ENCODE results near the gene MICOS13.
"Not testable (repeated sequence)": the region's sequence is repeated elsewhere in the genome, so short reads cannot be mapped to it uniquely, and the experiment has no call there.

MICOS13 gene, protein sequence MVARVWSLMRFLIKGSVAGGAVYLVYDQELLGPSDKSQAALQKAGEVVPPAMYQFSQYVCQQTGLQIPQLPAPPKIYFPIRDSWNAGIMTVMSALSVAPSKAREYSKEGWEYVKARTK

DNA sequence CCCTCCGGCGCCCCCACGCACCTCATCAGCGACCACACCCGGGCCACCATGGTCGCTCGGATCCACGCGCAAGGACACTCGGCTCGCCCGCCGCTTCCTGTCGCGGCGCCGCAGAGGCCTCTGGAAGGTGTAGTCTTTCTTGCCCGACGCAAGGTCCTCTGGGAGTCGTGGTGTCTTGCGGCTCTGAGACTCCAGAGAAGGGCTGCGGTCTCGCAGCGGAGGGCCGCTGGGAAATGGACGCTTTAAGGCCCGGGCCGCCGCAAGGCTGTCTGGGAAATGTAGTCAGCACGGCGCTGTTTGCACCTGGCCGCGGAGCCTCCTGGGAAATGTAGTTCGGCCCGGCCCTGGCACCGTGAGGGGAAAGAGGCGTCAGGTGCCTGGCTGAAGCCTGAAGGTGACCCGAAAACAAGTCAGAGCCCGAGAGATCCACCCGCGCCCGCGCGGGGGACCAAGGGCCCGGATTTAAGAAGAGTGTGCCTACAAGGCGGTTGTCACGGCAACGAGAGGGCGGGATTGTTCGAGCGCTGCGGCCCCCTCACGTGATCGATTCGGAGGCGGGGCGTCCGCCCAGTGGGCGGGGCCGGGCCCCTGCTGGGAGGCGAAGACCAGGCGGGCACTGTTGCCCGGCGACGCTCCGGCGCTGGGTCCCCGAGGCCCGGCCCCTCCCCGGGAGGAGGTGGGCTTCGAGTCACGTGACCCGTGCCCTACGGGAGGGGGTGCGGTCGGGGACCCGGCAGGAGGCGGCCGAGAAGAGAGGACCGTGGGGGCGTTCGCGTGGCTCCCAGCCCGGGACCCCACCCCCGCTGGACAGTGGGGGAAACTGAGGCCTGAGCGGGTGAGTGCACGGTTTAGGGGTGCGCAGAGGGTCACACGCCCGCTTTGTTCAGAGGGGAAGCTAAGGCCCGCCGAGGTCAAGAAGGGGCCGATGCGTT, at the start of gene MICOS13, which contains the start of gene HSD11B1L:
Gene MICOS13 (minus strand): TSS at position 80 of the 932 bp plus-strand sequence. CDS start 30 bp downstream, at position 50.
Gene HSD11B1L (plus strand): TSS at position 591 of the 932 bp plus-strand sequence. CDS start 3,806 bp downstream, outside the sequence.
- DNase-seq (ENCODE audit: low read depth), result peak; percentile 94

DNA sequence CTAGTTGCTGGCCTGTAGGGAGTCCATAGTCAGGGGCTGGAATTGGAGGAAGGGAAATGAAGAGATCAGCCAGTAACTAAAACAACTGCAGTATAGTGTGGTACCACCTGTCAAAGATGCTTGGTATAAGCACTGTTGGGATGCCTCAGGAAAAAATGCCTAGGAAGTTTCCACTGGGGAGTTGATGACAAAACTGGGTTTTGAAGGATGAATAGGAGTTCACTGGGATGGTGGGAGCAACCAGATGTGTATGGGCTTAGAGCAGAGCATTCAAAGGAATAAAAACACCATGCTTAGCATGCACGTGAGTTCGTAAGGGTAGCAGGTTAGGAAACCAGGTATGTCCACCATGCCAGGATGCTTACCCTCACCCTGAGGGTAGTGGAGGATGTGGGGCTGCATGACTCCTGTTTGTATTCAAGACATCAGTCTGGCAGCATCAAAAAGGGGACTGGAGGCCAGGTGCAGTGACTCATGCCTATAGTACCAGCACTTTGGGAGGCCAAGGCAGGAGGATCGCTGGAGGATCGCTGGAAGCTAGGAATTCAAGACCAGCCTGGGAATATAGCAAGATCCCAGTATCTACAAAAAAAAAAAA, 47.2 kb upstream of the MICOS13 start:
- DNase-seq (ENCODE audit: low read depth), result no peak

DNA sequence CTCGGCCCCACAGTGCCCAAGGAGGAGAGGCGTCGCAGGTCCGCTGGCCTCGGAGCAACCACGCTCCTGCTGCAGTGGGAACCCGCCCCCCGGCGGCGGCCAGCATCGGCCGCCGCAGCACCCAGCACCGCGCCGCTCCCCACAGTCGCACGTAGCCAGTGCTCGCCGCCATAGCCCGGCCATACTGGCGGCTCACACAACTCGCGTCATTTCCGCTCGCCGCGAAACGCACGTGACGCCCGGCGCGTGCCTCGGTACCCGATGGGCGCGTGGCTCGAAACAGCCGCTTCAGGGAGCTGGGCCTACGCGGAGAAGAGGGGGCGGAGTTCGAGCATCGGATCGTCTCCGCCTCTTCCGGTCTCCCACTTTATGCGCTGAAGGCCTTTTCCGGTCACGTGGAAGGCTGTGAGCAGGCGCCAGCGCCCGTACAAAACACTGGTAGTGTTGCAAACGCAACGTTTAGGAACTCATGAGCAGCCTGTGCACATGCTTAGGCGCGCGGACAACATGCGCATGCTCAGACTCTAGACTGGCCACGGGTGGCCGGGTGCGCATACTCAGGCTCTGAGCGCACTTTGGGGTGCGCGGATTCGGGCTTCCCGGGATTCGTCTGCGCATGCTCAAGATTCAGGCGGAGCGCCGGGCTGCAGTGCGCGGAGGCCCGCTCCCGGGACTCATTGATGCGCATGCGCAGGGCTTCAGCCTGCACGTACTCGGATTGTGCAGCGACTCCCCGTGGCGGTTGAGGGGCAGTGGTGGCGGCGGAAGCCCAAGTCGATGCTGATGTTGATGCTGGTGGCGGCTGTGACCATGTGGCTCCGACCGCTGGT, 39.9 kb upstream of the MICOS13 start, which contains the start of the genes CATSPERD and LONP1:
Gene CATSPERD (plus strand): TSS at position 677 of the 830 bp plus-strand sequence. CDS start 101 bp downstream, at position 778.
Gene LONP1 (minus strand): TSS at position 186 of the 830 bp plus-strand sequence. CDS start 14 bp downstream, at position 172.
- peak; percentile 87 for DNase-seq (ENCODE audit: low read depth)

DNA sequence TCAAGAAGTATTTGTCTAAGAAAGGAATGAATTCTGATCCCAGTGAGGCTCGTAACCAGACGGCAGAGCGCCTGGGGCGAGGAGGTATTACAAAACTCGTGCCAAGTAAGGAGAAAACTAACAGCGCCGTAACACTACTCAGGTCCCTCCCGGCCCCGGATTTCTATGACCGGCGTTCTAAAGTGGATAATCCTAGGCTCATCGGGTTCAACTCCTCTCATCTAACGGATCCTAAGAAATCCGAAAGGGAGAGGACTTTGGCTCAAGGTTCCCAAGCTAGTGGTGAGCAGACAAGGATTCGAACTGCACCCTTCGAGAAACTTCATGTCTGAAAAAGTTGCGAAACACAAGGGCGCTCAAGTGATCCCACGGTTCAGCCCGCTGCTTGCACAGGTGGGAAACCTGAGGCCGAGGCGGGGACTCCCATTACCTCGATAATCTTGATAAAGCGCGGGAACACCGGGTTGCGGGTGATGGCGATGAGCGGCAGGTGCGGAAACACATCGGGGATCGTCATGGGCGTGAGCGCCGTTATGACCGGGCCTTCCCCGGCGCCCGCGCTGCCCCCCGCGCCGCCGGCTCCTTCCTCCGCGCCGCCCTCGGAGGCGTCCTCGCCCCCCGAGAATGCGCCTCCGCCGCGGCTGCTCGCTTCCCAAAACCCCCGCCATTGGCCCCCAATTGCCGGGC, 39.1 kb upstream of the MICOS13 start:
- DNase-seq (ENCODE audit: low read depth), result no peak

DNA sequence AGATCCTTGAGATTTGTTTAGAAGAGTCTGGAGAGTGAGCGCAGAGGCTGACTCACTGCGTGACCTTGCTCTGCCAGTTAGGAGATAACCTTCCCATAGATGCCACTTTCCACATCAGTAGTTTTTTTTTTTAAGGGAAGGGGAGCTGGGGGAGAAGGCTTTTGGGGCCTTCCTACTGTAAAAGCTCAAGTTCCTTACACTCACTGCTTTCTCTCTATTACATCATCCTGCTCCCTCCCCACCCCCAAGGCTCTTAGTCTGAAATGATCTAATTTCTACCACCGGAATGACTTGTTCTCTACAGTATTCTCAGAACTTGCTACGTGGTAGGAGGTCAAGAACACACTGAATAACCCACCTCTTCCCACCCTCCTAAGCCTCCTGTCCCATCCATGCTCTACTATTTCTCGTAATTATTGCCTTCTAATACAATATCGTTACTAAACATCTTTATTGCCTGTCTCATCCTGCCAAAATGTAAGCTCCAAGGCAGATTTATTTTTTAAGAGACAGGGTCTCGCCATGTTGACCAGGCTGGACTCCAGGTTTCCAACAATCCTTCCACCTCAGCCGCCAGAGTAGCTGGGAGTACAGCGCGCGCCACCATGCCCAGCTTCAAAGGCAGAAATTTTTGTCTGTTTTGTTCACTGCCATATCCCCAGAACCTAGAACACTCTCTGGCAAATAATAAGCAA, 38.4 kb upstream of the MICOS13 start:
- peak; percentile 77 for DNase-seq (ENCODE audit: low read depth)

DNA sequence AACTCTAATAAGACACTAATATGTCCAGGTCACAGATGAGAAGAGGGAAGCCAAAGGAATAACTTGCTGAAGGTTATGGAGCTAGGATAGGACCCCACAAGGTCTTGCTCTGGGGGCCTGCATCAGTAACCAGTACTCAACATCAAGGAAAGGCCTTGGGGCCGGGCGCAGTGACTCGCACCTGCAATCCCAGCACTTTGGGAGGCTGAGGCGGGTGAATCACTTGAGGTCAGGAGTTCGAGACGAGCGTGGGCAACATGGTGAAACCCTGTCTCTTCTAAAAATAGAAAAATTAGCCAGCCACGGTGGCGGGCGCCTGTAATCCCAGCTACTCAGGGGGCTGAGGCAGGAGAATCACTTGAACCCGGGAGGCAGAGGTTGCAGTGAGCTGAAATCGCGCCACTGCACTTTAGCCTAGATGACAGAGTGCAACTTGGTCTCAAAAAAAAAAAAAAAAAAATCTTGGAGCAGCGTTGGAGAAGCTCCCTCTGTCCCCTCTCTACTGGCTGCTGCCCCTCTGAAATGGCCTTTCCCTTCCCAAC, 37.8 kb upstream of the MICOS13 start:
- peak; percentile 34 for DNase-seq (ENCODE audit: low read depth)

DNA sequence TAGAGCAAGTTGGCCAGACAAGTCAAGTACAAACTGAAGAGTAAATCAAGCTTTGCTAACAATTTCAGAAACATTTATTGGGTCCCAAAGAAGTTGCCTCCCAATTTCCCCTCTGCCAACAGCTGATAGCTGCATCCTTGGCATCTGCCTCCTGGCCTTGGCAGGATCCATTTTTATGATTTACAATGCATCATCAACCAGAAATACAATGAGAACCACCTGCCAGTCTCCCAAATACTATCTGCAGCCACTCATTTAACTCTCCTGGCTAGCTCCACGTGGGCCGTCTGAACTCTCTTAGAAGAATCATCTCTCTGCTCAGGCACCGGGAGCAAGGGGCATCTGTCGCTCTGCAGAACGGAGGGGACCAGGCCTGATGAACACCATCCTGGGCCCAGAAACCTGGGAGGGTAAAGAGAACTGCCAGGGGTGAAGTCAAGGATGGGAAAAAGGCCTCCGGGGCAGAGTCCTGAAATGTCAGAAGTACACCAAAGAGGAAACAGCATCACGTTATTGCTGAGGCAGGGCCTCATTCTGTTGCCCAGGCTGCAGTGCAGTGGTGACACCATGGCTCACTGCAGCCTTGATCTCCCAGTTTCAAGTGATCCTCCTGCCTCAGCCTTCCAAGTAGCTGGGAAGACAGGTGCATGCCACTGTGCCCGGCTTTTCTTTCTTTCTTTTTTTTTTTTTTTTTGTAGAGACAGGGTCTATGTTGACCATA, 37.1 kb upstream of the MICOS13 start:
- no peak for DNase-seq (ENCODE audit: low read depth)

DNA sequence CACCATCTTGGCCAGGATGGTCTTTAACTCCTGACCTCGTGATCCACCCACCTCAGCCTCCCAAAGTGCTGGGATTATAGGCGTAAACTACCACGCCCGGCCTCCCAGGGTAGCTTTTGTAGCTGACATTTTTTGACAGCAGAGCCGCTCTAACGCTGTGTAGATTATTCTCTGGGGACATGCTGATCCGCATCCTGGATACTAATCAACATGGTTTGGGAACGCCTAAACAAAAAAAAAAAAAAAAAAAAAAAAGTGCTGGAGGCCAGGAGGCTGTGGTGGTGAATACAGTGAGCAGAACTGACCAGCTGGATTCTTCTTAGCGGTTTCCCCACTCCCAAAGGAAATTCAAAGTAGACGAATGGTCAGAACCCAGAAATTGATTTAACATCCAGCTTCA, 34.5 kb upstream of the MICOS13 start:
- DNase-seq (ENCODE audit: low read depth), result no peak

DNA sequence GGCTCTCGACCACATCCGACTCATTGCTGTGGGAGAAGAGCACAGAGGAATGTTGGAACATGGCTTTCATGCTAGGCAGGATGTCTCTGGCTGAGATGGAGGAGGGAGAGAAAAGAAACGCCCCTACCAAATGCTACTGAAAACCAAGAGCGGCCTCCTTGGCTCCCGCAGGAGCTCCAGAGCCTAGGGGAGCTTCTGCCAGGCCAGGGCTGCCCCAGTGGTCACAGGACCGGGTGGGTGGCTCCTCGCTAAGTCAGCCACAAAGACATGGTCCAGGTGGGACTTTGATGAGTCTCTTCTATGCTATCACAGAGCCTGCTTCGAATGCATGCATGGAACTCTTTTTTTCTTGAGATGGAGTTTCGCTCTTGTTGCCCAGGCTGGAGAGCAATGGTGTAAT, 32.9 kb upstream of the MICOS13 start:
- DNase-seq (ENCODE audit: low read depth), result no peak

DNA sequence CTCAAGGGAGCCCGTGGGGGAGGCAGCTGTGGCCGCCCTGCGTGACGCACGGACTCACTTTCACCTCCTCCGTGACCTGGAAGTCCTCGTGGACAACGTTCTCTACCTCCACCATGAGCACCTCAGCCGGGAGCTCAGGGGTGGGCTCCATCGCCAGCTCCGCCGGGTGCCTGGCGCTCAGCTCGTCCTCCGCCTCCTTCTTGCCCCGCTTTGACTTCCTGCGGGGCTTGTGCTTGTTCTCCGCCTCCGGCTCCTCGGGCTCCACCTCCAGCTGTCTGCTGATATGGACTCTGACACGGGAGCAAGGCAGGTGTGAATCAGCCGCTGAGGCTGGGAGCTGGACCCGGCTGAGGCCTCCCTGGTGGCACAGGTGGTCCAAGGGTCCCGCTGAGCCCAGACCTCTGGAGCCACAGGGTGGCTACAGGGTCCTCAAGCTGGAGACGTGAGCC, 31.4 kb upstream of the MICOS13 start:
- DNase-seq (ENCODE audit: low read depth), result no peak

DNA sequence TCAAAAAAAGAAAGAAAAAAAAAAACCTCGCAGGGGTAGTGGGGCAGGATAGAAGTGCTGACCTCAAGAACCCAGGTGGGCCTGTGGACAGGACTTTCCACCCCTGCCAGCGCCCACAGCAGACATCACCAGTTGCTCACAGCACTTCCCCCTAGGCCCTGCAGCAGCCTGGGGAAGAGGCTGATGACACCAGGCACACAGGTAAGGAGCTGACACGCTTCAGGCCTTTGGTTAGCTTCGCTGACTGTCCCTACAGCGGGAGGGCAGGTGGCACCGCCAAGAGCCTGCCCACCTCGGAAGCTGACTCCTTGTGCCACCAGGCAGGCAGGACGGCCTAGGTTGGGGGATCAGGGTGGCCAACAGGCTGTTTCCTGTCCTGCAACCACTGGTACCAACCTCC, 30.7 kb upstream of the MICOS13 start:
- no peak for DNase-seq (ENCODE audit: low read depth)

DNA sequence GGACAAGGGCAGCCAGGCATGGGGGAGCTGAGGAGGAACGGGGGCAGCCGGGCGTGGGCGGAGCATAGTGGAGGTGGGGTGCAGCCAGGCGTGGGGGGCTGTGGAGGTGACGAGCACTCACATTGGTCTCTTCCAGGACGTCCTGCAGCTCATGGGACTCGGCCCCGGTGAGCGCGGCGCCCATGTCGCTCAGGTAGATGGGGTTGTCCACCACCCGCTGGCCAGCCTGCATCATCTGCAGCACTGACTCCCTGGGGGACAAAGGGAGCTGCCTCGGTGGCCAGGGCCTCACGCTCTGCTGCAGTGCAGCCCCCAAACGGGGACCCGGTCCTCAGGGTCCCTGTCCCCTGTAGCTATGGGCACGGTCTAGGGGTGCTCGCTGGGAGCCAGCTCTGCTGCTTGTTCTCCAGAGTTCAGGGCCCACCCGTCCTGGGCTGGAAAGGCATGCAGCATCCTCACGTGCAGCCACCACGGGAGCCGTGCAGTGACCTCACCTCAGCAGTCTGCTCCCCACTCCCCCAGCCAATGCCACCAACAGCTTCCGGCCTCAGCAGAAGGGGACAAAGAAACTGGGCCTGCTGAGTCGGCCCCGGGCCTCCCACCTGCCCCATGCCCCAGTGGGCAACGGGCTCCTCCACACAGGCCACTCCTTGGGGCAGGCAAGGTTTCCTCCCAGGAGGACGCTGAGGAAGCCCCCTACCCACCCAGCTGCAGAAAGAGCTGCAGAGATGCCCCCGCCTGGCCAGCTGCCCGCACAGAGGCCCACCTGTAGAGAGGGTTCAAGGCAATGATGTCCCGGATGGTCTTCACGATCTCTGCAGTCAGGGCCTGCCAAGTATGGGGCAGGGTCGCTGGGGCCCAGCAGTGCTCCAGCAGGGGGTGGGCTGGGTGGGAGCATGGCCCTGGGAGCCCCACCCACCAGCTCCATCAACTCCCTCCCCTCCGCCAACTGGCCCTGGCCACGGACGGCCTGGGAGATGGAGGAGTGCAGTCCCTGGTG, 27.6 kb upstream of the MICOS13 start:
- no peak for DNase-seq (ENCODE audit: low read depth)

DNA sequence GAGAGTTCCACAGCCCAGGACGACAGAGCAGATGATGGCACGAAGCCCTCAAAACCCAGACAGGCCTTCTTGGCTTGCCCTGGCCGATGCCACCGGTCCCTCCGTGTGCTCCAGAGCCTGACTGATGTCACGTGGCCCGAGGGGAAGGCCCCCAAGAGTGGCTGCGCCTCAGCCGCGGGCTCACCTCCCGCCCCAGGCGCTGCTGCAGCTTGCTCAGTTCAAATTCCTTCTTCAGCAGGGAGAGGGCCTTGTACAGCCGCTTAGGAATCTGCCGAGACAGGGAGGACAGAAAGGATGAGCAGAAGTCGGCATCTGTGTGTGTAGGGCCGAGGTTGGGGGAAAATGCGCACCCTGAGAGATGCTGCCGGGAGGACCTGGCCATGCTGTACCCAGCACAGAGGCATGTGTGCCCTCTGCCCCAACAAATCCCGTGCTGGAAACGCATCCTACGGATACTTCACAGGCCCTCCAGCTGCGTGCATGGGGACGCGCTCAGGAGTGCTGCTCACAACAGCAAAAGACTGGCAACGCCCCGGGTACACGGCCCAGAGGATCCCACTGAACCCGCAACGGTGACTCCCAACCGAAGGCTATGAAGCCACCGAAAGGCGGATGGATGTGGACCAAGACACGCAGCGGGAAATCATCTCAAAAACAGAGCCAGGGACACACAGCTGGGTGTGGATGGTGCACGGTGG, 26.7 kb upstream of the MICOS13 start:
- no peak for DNase-seq (ENCODE audit: low read depth)

DNA sequence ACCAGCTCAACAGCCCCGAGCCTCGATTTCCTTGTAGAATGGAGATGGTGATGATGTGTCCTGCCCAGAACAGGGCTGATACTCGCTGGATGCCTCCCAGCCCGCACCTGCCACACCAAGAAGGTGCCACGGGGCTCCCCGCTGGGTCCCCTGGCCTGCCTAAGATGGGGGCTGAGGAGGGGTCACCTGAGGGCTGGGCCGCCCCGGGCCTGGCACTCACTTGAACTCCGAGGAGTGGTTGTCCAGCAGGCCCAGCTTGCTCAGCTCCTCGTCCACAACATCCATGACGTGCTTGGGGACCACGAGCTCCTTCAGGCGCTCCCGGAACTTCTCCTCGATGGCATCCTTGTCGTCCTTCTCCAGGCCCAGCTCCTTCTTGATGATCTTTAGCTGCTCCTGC, 25.2 kb upstream of the MICOS13 start:
- no peak for DNase-seq (ENCODE audit: low read depth)

DNA sequence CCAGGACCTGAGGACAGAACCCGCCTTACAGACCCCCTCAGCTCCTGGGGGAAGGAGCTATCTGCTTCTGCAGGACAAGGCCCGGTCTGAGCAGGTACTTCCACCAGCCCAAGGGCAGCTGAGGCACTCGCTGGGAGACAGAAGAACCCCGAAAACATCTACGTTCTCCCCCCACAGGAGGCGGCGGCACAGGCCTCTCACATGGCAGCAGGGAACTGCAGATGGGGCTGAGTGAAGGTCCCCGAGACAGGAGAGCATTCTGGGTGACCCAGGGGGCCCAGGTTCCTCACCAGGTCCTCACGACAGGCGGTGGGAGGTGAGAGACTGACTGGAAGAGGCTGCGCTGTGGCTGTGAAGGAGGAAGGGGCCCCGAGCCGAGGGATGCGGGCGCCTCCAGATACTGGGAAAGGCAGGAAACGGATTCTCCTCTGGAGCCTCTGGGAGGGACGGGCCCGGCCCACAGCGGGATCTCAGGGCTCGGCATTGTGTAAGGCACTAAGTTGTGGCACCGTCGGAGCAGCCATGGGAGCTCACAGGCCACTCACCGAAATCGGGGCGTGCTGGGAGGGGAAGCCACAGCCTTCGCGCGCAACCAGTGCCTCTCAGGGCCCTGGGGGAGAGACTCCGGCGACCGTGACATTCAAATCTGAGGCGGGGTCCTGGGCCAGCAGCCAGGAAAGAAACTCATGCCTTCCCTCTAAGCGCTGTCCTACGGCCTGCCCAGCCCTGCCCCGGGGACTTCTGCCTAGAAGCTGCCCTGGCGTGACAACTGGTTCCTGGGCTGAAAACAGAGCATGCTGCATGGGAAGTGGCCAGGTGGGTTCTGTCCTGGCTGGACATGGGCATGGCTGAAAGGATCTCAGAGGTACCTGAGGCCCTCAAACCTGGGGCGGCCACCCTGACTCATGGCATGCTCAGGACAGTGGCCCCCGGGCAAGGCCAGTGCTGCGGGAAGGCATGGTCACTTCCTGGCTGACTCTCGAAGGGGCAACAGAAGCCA, 23.8 kb upstream of the MICOS13 start:
- no peak for DNase-seq (ENCODE audit: low read depth)

DNA sequence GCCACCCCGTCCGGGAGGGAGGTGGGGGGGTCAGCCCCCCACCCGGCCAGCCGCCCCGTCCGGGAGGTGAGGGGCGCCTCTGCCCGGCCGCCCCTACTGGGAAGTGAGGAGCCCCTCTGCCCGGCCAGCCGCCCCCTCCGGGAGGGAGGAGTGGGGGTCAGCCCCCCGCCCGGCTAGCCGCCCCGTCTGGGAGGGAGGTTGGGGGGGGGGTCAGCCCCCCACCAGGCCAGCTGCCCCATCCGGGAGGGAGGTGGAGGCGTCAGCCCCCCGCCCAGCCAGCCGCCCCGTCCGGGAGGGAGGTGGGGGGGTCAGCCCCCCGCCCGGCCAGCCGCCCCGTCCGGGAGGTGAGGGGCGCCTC, 21.7 kb upstream of the MICOS13 start:
- not testable (repeated sequence) for DNase-seq (ENCODE audit: low read depth)
